GM21515 (cell line): ENCODE data around the gene NLRP11.
"Not testable (repeated sequence)": the region's sequence is repeated elsewhere in the genome, so short reads cannot be mapped to it uniquely, and the experiment has no call there.

Experiments
- ATAC-seq: cut with Tn5 transposase; IDR thresholded peaks from one replicate; pipeline ENCODE4 v1.9.1; 2021; ENCODE audit not compliant: unreplicated experiment

Gene NLRP11

DNA sequence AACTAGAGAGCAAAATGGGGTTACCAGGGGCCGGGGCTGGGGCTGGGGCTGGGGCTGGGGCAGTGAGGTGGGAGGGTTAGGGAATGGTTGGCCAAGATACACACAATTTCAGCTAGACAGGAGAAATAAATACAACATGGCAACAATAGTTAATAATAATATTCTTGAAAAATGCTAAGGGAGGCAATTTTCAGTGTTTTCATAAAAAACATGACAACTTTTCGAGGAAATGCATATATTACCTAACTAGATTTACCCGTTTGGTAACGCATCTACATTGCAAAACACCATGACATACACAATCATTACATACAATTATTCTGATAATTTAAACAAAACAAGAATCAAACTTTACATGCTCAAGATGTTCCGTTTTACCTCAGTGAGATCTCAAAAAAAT lies 50.7 kb downstream of the NLRP11 start:
- ATAC-seq: no peak

- no peak for ATAC-seq
Observed at GRCh38 chr19:55778331-55778730, 53.5 kb downstream of the NLRP11 start.

DNA sequence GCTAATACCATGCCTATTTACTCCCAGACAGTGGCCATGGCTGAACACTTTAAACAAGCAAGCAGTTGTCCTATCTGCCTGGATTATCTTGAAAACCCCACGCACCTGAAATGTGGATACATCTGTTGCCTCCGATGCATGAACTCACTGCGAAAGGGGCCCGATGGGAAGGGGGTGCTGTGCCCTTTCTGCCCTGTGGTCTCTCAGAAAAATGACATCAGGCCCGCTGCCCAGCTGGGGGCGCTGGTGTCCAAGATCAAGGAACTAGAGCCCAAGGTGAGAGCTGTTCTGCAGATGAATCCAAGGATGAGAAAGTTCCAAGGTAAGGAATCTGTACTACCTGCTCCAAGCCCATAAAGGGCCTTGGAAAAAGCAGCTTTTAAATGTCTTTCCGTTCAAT lies 54.3 kb downstream of the NLRP11 start:
- ATAC-seq: no peak

- not testable (repeated sequence) for ATAC-seq
Observed at GRCh38 chr19:55769632-55770031, 62.2 kb downstream of the NLRP11 start.

GRCh38 chr19:55768818-55769217 lies 63.0 kb downstream of the NLRP11 start, which contains the start of gene RFPL4AL1:
Gene RFPL4AL1, plus strand, starts transcription at chr19:55769118. Its CDS starts 2,687 bp downstream, at chr19:55771805.
- ATAC-seq: not testable (repeated sequence)

DNA sequence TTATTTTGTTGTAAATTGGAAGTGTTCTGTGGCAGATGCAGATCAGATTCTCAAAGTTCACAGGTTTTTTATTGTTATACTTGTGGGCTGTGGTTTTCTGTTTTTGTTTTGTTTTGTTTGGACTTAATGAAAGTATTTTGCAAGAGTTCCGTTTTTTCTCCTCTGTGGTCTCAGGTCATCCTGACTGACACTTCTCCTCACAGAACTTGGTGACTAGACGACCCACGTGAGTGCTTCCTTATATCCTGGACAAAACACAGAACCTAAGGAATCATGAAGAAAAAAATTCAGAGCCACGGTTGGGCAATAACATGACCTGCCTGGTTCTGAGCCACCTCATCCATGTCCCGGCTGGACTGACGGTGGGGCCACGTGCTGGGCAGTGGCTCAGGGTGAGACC lies 65.3 kb downstream of the NLRP11 start:
- no peak for ATAC-seq

DNA sequence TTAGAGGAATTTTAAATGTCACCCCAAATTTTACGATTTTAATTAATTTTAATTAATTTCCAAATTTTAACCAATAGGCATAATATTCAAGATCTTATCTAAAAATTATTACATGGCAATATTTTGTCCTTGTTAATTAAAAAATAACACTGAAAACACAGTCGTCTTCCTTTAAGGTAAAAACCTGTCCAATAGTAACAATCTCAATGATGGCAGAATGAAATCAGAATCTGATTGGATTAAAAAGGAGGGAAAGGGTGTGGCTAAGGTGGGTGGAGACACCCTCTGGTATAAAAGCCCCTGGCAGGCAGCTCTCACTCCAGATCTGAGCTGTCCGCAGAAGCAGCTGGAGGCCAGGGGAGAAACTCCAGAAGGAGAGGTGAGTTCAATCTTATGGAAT lies 73.0 kb downstream of the NLRP11 start, which contains the start of gene RFPL4A:
Gene RFPL4A (plus strand): TSS at position 301 of the 400 bp plus-strand sequence. CDS start 2,704 bp downstream, outside the sequence.
- not testable (repeated sequence) for ATAC-seq

- ATAC-seq: not testable (repeated sequence)
Observed at GRCh38 chr19:55756808-55757207, 75.0 kb downstream of the NLRP11 start.

- ATAC-seq: no peak
Observed at GRCh38 chr19:55753401-55753800, 78.4 kb downstream of the NLRP11 start.

GRCh38 chr19:55750715-55751114 lies 81.1 kb downstream of the NLRP11 start:
- ATAC-seq: no peak

- no peak for ATAC-seq
Observed at GRCh38 chr19:55738302-55738701, 93.5 kb downstream of the NLRP11 start, which contains the start of gene NLRP9. Gene NLRP9, minus strand, starts transcription at chr19:55738402. Its CDS starts 28 bp downstream, at chr19:55738374.
